Measurements from ENCODE around the gene KDM4B. TPM values are rescaled to one million over a fixed set of nuclear protein-coding genes. Genes with fewer than 3 reads are reported as not detected.
A peak's percentile ranks its signal among the peaks of the same experiment; 100 is the strongest.

The KDM4B gene
- polyA plus RNA-seq, 1 of the 3 experiments (the other 2 are of a cell fraction): 12.2 TPM

DNA sequence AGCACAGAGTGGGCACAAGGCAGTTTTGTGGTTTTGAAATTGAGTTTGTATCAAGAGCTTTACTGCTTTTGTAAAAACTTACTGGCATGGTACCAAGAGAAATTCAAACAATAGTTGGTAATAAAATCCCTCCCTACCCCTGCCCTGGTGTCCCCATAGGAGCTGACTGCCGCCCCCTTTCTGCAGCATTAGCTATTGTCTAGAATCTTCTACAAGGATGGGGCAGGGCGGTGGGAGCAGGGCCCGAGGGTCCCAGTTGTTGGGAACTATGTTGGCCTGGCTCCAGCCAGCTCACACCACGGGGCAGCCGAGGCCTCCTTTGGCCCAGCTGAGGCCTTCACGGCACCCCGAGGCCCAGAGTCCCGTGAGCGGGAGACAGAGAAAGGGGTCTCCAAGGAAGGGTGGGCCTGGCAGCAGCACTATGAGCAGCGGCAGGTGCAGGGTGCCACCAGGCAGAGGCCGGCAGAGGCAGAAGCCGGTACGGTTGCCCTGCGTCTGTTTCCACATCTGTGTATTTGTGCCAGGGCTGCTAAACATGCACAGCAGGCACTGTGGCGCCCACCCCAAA is 57.9 kb downstream of the KDM4B start:
- no peak overlapping the region for H2AFZ ChIP-seq (ENCODE audit: low read depth)
- H3K27me3 ChIP-seq (ENCODE audit: insufficient read depth): no peaks in the 10 kb centered on the region
- H3K36me3 ChIP-seq (replicated peaks in 1 of 2; ENCODE audit: control insufficient read depth in 1 of 2, insufficient read depth in 2 of 2, low read length in 1 of 2): no peaks in the 10 kb centered on the region
- H3K4me1 ChIP-seq (ENCODE audit: control insufficient read depth in 1 of 2, insufficient read depth in 2 of 2, low read depth in 1 of 2, low read length in 1 of 2): peaks cover 0 to 7% of the 10 kb centered on the region in 2 experiments; a peak in 1 of 4 replicates
- H3K9me2 ChIP-seq: no peaks in the 10 kb centered on the region
- peaks cover 68% of the 10 kb centered on the region for H4K20me1 ChIP-seq (ENCODE audit: insufficient read depth)
- peaks cover 84% of the 10 kb centered on the region for H3K79me2 ChIP-seq (ENCODE audit: insufficient read depth)
- peak; percentile 23; the same call in 1 of the 2 replicates for TF ChIP-seq CTCF (IDR thresholded peaks at IDR 0.05)
- no peak for TF ChIP-seq FOSL2 (IDR thresholded peaks at IDR 0.05; ENCODE audit: borderline replicate concordance, low read depth)
- H3K4me2 ChIP-seq: no peak overlapping the region
- no peaks in the 10 kb centered on the region for H3F3A ChIP-seq (replicated peaks; ENCODE audit: insufficient read depth)
- WGBS (ENCODE audit: low lambda C conversion rate): 100% methylated on average over 3 of the region's 15 CpGs
- ChIA-PET POLR2A (no interaction called here), CTCF (interaction anchor here (0.6 to 7.2 kb wide), 6 partner anchors 21 to 529 kb away, joined by 3 to 62 read pairs (median 6); partner anchors contain the start of gene KDM4B)
- no peak overlapping the region for H3K4me3 ChIP-seq (ENCODE audit: low read depth in 2 of 2, low read length in 1 of 2)
- no peak overlapping the region for H3K9ac ChIP-seq
- no peak for DNase-seq
- no peak overlapping the region for H3K27ac ChIP-seq (ENCODE audit: low read depth in 2 of 2, low read length in 1 of 2)
- no peaks in the 10 kb centered on the region for H3K9me3 ChIP-seq

GRCh38 chr19:5028229-5028886 is 59.4 kb downstream of the KDM4B start:
- H3K79me2 ChIP-seq (ENCODE audit: insufficient read depth): peaks cover 82% of the 10 kb centered on the region
- H3K4me2 ChIP-seq: no peak overlapping the region
- no peak overlapping the region for H3K9ac ChIP-seq
- WGBS (ENCODE audit: low lambda C conversion rate): 91% methylated on average over 15 of the region's 15 CpGs
- no peak for DNase-seq
- H3K4me1 ChIP-seq (ENCODE audit: control insufficient read depth in 1 of 2, insufficient read depth in 2 of 2, low read depth in 1 of 2, low read length in 1 of 2): peaks cover 0 to 4% of the 10 kb centered on the region in 2 experiments; a peak in 1 of 4 replicates
- no peaks in the 10 kb centered on the region for H3K9me2 ChIP-seq
- no peak for TF ChIP-seq RFX5 (IDR thresholded peaks at IDR 0.05; ENCODE audit: low read length)
- no peak for TF ChIP-seq GATA2 (CRISPR knock-in tag; IDR thresholded peaks at IDR 0.05)
- TF ChIP-seq, protein P1, sequence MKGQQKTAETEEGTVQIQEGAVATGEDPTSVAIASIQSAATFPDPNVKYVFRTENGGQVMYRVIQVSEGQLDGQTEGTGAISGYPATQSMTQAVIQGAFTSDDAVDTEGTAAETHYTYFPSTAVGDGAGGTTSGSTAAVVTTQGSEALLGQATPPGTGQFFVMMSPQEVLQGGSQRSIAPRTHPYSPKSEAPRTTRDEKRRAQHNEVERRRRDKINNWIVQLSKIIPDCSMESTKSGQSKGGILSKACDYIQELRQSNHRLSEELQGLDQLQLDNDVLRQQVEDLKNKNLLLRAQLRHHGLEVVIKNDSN (IDR thresholded peaks at IDR 0.05; ENCODE audit: borderline replicate concordance, low read depth): no peak
- TF ChIP-seq, protein P2, sequence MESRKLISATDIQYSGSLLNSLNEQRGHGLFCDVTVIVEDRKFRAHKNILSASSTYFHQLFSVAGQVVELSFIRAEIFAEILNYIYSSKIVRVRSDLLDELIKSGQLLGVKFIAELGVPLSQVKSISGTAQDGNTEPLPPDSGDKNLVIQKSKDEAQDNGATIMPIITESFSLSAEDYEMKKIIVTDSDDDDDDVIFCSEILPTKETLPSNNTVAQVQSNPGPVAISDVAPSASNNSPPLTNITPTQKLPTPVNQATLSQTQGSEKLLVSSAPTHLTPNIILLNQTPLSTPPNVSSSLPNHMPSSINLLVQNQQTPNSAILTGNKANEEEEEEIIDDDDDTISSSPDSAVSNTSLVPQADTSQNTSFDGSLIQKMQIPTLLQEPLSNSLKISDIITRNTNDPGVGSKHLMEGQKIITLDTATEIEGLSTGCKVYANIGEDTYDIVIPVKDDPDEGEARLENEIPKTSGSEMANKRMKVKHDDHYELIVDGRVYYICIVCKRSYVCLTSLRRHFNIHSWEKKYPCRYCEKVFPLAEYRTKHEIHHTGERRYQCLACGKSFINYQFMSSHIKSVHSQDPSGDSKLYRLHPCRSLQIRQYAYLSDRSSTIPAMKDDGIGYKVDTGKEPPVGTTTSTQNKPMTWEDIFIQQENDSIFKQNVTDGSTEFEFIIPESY (IDR thresholded peaks at IDR 0.05; ENCODE audit: borderline replicate concordance, low read depth): no peak
- TF ChIP-seq JUND (IDR thresholded peaks at IDR 0.05): no peak
- no peak for TF ChIP-seq EP300 (IDR thresholded peaks at IDR 0.05; ENCODE audit: borderline replicate concordance in 1 of 2, low read depth in 1 of 2, low read length in 1 of 2)
- no peak for TF ChIP-seq CTCF (IDR thresholded peaks at IDR 0.05)
- H4K20me1 ChIP-seq (ENCODE audit: insufficient read depth): peaks cover 61% of the 10 kb centered on the region
- H3F3A ChIP-seq (replicated peaks; ENCODE audit: insufficient read depth): no peaks in the 10 kb centered on the region
- no peaks in the 10 kb centered on the region for H3K9me3 ChIP-seq
- H2AFZ ChIP-seq (ENCODE audit: low read depth): no peak overlapping the region
- H3K27me3 ChIP-seq (ENCODE audit: insufficient read depth): no peaks in the 10 kb centered on the region
- H3K4me3 ChIP-seq (ENCODE audit: low read depth in 2 of 2, low read length in 1 of 2): no peak overlapping the region
- POLR2A ChIA-PET: no interaction called here
- CTCF ChIA-PET: interaction anchor here (0.9 to 7.2 kb wide), 8 partner anchors 12 to 219 kb away, joined by 3 to 62 read pairs (median 32); partner anchors contain the start of gene KDM4B
- no peak overlapping the region for H3K27ac ChIP-seq (ENCODE audit: low read depth in 2 of 2, low read length in 1 of 2)
- peaks cover 0 to 3% of the 10 kb centered on the region in 2 experiments for H3K36me3 ChIP-seq (replicated peaks in 1 of 2; ENCODE audit: control insufficient read depth in 1 of 2, insufficient read depth in 2 of 2, low read length in 1 of 2)
